Measurements from ENCODE around the gene PCSK6.

The PCSK6 gene

GRCh38 chr15:101444807-101445508 lies 44.5 kb downstream of the PCSK6 start:
- no peak for DNase-seq

GRCh38 chr15:101444015-101444414 lies 45.5 kb downstream of the PCSK6 start:
- DNase-seq = no peak

- DNase-seq = no peak
Observed at GRCh38 chr15:101442272-101442671, 47.2 kb downstream of the PCSK6 start.

GRCh38 chr15:101441696-101442095 lies 47.8 kb downstream of the PCSK6 start:
- no peak for DNase-seq

GRCh38 chr15:101440846-101441590 lies 48.5 kb downstream of the PCSK6 start:
- DNase-seq = no peak

GRCh38 chr15:101439920-101440319 lies 49.6 kb downstream of the PCSK6 start:
- no peak for DNase-seq

- no peak for DNase-seq
Observed at GRCh38 chr15:101439285-101439919, 50.1 kb downstream of the PCSK6 start.

GRCh38 chr15:101438482-101439284 lies 50.8 kb downstream of the PCSK6 start:
- no peak for DNase-seq

- DNase-seq = no peak
Observed at GRCh38 chr15:101437618-101438481, 51.7 kb downstream of the PCSK6 start.

- DNase-seq = no peak
Observed at GRCh38 chr15:101437209-101437608, 52.3 kb downstream of the PCSK6 start.

GRCh38 chr15:101436526-101436925 lies 53.0 kb downstream of the PCSK6 start:
- DNase-seq = no peak

- no peak for DNase-seq
Observed at GRCh38 chr15:101435761-101436160, 53.7 kb downstream of the PCSK6 start.

GRCh38 chr15:101434032-101434920 lies 55.2 kb downstream of the PCSK6 start:
- no peak for DNase-seq

- DNase-seq = no peak
Observed at GRCh38 chr15:101433396-101433795, 56.1 kb downstream of the PCSK6 start.

- no peak for DNase-seq
Observed at GRCh38 chr15:101432982-101433381, 56.5 kb downstream of the PCSK6 start.

GRCh38 chr15:101431748-101432147 lies 57.8 kb downstream of the PCSK6 start:
- no peak for DNase-seq

- no peak for DNase-seq
Observed at GRCh38 chr15:101431301-101431700, 58.2 kb downstream of the PCSK6 start.

GRCh38 chr15:101429646-101430045 lies 59.9 kb downstream of the PCSK6 start:
- no peak for DNase-seq

- DNase-seq = no peak
Observed at GRCh38 chr15:101429191-101429590, 60.3 kb downstream of the PCSK6 start.

GRCh38 chr15:101428758-101429157 lies 60.7 kb downstream of the PCSK6 start:
- no peak for DNase-seq

Measured in GF-D8 (cell line).